Erythroblast (primary cell): ENCODE data around the gene OR11H1.
"Not testable (repeated sequence)": the region's sequence is repeated elsewhere in the genome, so short reads cannot be mapped to it uniquely, and the experiment has no call there.

Experiments
- DNase-seq, 2 experiments: peaks; one replicate each; lab custom pipeline; 2025; lab: John Stamatoyannopoulos, UW

The OR11H1 gene, protein sequence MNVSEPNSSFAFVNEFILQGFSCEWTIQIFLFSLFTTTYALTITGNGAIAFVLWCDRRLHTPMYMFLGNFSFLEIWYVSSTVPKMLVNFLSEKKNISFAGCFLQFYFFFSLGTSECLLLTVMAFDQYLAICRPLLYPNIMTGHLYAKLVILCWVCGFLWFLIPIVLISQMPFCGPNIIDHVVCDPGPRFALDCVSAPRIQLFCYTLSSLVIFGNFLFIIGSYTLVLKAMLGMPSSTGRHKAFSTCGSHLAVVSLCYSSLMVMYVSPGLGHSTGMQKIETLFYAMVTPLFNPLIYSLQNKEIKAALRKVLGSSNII

DNA sequence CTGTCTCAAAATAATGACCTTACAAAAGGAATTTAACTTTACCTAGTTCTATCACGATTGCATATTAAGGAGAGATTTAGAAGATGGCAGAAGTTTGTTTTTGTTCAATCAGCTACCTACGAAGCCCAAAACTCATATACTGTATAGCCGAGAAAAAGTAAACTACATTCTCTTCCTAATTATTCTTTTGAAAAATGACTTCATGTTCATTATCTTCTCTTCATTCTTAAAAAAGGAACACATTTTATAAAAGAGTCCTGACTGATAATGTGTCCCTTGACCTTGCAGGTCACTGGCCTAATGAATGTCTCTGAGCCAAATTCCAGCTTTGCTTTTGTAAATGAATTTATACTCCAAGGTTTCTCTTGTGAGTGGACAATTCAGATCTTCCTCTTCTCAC lies at the start of gene OR11H1:
OR11H1 (plus strand) TSS at position 301 of the 400 bp plus-strand sequence; CDS start at position 301, 0 bp downstream.
- DNase-seq, result not testable (repeated sequence)

DNA sequence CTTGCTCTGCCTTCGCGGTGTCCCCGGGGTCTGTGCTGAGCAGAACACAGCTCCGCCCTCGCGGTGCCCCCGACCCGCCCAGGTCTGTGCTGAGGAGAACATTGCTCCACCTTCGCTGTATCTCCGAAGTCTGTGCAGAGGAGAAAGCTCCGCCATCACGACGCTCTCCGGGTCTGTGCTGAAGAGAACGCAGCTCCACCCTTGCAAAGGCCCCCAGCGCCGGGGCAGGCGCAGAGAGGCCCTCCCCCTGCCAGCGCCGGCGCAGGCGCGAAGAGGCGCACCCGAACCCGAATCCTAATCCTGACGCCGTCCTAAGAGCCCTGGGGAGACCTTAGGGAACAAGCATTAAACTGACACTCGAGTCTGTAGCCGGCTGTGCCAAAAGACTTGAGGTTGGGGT lies 18.0 kb upstream of the OR11H1 start:
- DNase-seq, result not testable (repeated sequence)

DNA sequence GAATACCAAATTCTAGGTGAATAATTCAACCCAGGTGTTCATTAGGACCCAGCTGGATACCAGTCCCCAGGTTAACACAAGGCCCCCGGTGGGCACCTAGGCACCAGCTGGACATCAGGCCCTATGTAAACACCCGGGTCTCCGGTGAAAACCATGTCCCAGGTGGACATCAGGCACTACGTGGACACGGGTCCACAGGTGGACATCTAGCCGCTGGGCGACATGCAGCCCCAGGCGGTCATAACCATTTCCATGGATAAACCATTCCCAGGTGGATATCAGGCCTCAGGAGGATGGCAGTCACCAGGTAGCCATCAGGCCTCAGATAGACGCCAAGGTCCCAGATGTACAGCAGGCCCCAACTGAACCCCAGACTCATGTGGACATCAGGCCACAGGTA lies 12.1 kb upstream of the OR11H1 start:
- not testable (repeated sequence) for DNase-seq

DNA sequence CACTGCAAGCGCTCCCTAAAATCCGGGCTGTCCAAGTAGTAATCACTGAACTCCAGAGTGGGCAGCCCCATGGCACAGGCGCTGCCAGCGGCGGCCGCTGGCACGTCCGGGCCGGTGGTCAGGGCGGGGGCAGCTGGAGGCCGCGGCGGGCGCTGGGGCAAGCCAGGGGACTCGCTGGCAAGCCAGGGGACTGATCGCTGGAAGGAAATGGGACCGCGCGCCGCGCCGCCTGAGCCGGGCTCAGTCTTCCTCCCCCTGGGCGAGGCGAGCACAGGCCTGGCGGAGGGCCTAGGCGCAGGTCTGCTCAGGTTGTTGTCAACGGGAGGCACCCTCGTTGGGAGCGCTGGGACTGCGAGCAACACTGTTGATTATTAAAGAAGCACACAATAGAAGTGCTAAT lies 25.8 kb downstream of the OR11H1 start:
- not testable (repeated sequence) for DNase-seq

DNA sequence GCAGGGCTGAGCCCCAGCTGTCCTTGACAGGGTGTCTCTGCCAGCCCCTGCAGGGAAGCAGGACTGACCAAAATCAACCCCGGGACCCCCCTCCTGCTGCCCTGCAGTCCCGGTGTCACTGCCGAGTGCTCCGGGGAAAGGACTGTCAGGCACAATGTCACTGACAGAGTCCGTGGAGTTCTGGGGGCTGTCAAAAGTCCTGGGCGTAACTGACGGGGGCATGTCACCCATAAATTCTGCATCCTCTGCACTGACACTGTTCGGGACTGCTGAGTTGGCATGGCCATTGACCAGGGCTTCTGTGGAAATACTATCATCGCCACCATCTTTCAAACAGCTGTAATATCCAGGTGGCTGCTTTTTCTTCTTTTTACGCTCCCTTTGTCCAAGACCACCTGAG lies 35.5 kb downstream of the OR11H1 start:
- not testable (repeated sequence) for DNase-seq

DNA sequence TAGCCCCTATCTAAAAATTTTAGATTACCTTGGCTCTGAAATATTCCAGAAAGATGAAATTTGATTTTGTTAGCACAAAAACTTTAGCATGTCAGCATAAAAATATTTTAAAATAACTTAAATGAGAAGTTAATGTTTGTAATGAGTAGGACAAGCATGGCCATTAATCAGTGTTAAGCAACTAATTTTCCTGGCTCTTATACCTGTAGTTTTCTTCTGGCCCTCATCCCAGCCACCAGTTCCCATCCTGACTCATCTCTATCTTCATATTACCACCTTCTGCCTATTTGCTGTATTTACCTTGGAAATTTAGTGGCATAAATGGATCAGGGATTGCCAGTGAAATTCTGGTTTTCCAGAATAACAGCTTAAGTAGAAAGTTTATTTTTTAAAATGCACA lies 37.1 kb downstream of the OR11H1 start:
- DNase-seq, result not testable (repeated sequence)
